HAP-1 (cell line): ENCODE results near the gene PTPRD.

Experiments
- DNase-seq, 2 experiments: peaks; one replicate each; pipeline ENCODE4 v3.0.0-alpha.2; 2016 to 2020; ENCODE audit warnings: low spot score in 2 of 2
- H3K27me3 ChIP-seq: fragments of 250-450 bp; sonication (Bioruptor Pico); 2 replicates; pipeline ENCODE4 v1.5.1; 2020; ENCODE audit warnings: low read depth, mild to moderate bottlenecking, moderate library complexity
- H3K36me3 ChIP-seq: fragments of 250-450 bp; sonication (Bioruptor Pico); replicated peaks from 2 replicates; pipeline ENCODE4 v1.5.1; 2020; ENCODE audit warnings: mild to moderate bottlenecking
- H3K4me1 ChIP-seq: fragments of 250-450 bp; sonication (Bioruptor Pico); 2 replicates; pipeline ENCODE4 v1.5.1; 2020; ENCODE audit warnings: mild to moderate bottlenecking
- H3K4me3 ChIP-seq: fragments of 250-450 bp; sonication (Bioruptor Pico); 2 replicates; pipeline ENCODE4 v1.5.1; 2020; ENCODE audit warnings: mild to moderate bottlenecking, moderate library complexity
- H3K9me3 ChIP-seq: fragments of 250-450 bp; sonication (Bioruptor Pico); 2 replicates; pipeline ENCODE4 v1.5.1; 2020; ENCODE audit warnings: mild to moderate bottlenecking, moderate library complexity
- in situ Hi-C: fragments of 300-500 bp; cut with MboI; formaldehyde crosslinking; loops from 3 replicates; pipeline ENCODE4 v1.14.3; 2020; ENCODE audit warnings: low sequenced_read_pairs, inconsistent platforms, mixed read lengths

The PTPRD gene

DNA sequence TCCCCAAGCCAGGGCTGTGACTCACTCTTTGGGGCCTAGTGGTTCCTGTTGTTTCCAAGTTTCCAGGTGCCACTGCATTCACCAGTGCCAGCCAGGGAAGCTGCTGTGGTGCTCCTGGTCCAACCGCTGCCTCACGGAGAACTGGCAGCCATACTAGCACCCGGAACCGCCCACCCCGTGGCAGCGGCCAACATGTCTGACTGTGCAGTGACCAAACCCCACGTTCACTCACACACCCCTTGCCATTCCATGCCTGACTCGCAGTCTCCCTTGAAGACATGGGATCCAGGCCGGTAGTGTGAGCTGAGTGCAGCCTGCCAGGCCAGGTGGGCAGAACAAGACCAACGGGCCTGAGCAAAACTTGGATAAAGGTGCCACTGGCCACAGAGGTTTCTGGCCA lies 1968.2 kb downstream of the PTPRD start:
- Histone ChIP-seq H3K4me1 (no peaks in the 10 kb centered on the region), H3K9me3 (no peaks in the 10 kb centered on the region), H3K4me3 (no peak overlapping the region), H3K36me3 (no peaks in the 10 kb centered on the region), H3K27me3 (no peaks in the 10 kb centered on the region)
- in situ Hi-C loops = no loop called here
- no peak for DNase-seq

DNA sequence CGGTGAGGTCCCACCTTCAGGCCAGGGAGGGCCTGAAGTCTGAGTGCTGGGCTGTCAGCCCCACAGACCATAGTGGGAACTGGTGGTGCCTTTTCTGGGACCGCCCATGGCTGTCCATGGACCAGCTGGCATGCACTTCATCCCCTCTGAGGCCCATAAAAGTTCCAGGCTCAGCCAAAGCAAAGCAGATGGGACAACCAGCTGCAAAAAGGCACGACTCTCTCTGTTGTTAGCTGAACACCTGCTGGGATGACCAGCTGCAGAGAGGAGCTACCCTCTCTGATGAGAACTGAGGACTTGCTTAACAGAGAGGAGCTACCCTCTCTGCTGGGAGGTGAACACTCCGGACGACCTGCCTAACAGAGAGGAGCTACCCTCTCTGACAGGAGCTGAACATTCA lies 1968.9 kb downstream of the PTPRD start:
- Histone ChIP-seq H3K4me1 (no peaks in the 10 kb centered on the region), H3K27me3 (no peaks in the 10 kb centered on the region), H3K9me3 (no peaks in the 10 kb centered on the region), H3K36me3 (no peaks in the 10 kb centered on the region), H3K4me3 (no peak overlapping the region)
- in situ Hi-C loops = no loop called here
- no peak for DNase-seq

DNA sequence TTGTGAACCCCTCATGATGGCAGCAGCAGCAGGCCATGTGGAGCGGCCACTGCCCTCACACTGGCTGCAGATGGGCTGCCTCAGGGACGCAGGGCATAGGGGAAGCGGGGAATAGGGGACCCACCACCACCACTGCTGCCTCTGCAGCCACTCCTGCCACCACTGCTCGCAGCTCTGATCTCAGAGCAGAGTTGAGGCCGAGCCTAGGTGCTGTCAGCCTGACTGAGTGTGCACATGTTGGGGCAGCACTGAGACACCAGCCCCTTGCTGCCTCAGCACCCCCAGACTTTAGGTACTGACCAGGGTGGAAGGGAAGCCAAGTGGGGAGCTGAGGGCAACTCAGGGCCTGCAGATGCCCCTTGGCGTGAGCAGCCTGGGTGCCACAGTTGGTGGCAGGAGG lies 1969.3 kb downstream of the PTPRD start:
- no peak overlapping the region for H3K4me3 ChIP-seq
- DNase-seq = no peak
- H3K9me3 ChIP-seq = no peaks in the 10 kb centered on the region
- in situ Hi-C loops = no loop called here
- no peaks in the 10 kb centered on the region for H3K4me1 ChIP-seq
- no peaks in the 10 kb centered on the region for H3K27me3 ChIP-seq
- no peaks in the 10 kb centered on the region for H3K36me3 ChIP-seq

DNA sequence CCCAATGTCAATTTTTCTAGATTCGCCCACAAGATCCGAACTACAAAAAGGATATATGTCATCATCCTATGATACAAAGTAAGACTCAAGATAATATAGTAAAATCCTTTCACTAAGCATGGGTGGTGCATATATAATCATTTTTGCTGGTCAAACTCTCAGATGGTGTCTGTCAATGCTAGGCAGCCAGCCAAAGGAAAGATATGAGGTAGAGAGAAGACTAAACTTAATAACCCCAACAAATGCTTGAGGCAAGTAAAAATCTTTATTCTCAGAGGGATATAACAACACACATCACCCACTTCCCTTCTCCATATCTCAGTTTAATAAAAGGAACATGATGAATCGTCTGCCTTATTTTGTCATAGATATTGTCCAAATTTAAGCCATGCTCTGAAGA lies 1972.0 kb downstream of the PTPRD start:
- Histone ChIP-seq H3K4me3 (no peak overlapping the region), H3K27me3 (no peaks in the 10 kb centered on the region), H3K9me3 (no peaks in the 10 kb centered on the region), H3K36me3 (no peaks in the 10 kb centered on the region), H3K4me1 (no peaks in the 10 kb centered on the region)
- in situ Hi-C loops = no loop called here
- no peak for DNase-seq

GRCh38 chr9:8637626-8638025 lies 1975.2 kb downstream of the PTPRD start:
- no peak overlapping the region for H3K4me3 ChIP-seq
- H3K9me3 ChIP-seq = no peaks in the 10 kb centered on the region
- H3K36me3 ChIP-seq = no peaks in the 10 kb centered on the region
- no peak for DNase-seq
- no peaks in the 10 kb centered on the region for H3K4me1 ChIP-seq
- no peaks in the 10 kb centered on the region for H3K27me3 ChIP-seq
- in situ Hi-C loops = no loop called here

DNA sequence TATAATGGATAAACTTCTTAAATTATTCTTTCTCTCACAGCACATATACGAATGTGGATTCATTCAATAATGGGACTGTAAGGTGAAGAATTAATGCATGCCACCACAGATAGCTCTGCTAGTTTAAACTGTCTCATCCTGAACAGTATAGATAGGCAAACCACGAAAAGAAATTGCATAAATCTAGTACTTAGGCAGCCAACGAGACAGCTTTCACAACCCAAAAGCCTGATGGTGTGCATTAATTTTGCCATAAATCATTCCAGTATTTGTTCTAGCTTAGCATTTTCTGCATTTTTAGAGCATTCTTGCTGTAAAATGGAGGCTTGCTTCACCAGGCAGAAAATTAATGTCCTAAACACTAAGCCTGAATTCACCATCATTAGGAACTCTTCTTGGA lies 1979.0 kb downstream of the PTPRD start:
- Histone ChIP-seq H3K4me3 (no peak overlapping the region), H3K9me3 (no peaks in the 10 kb centered on the region), H3K36me3 (no peaks in the 10 kb centered on the region), H3K4me1 (no peaks in the 10 kb centered on the region), H3K27me3 (no peaks in the 10 kb centered on the region)
- in situ Hi-C loops = no loop called here
- no peak for DNase-seq

GRCh38 chr9:8632493-8632892 lies 1980.3 kb downstream of the PTPRD start:
- DNase-seq = no peak
- H3K27me3 ChIP-seq = no peaks in the 10 kb centered on the region
- H3K4me3 ChIP-seq = no peak overlapping the region
- in situ Hi-C loops = no loop called here
- no peaks in the 10 kb centered on the region for H3K9me3 ChIP-seq
- H3K4me1 ChIP-seq = peaks cover 6% of the 10 kb centered on the region
- no peaks in the 10 kb centered on the region for H3K36me3 ChIP-seq

- in situ Hi-C loops = no loop called here
- Histone ChIP-seq H3K4me3 (no peak overlapping the region), H3K4me1 (peaks cover 8% of the 10 kb centered on the region), H3K36me3 (no peaks in the 10 kb centered on the region), H3K27me3 (no peaks in the 10 kb centered on the region), H3K9me3 (no peaks in the 10 kb centered on the region)
- no peak for DNase-seq
Measured at GRCh38 chr9:8628791-8629190, 1984.0 kb downstream of the PTPRD start.

DNA sequence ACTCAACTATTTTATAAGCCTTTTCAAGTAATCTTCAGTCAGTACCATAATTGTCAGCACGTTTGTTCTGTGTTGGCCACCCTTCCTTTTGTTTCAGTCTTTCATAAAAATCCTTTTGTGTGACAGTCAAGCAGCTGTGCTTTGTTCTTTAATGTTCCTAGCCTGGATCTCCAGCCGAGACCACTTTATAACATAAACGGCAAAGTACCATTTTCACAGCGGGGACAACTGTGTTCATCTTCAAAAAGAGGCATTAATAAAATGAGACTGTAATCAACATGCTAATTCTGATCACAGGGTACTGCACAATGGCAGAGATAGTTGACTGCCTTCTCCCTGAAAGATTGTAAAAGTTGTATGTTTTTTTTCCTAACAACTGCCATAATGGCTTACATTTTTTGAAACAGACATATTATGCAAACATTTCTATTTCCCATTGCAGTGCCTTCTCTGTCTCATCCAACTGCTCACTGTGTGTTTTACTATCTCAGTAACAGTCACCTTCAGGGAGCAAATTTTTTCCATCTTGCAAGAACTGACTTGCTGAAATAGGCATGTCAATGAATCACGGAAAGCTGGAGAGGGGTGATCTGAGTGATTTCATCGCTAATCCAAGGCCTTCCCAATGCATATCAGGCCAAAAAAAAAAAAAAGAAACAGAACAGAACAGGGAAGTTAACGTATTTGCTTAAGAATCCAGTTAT lies 1984.7 kb downstream of the PTPRD start:
- in situ Hi-C loops = no loop called here
- Histone ChIP-seq H3K36me3 (no peaks in the 10 kb centered on the region), H3K9me3 (no peaks in the 10 kb centered on the region), H3K27me3 (no peaks in the 10 kb centered on the region), H3K4me1 (peaks cover 8% of the 10 kb centered on the region), H3K4me3 (no peak overlapping the region)
- DNase-seq = peak; percentile 24 to 76

DNA sequence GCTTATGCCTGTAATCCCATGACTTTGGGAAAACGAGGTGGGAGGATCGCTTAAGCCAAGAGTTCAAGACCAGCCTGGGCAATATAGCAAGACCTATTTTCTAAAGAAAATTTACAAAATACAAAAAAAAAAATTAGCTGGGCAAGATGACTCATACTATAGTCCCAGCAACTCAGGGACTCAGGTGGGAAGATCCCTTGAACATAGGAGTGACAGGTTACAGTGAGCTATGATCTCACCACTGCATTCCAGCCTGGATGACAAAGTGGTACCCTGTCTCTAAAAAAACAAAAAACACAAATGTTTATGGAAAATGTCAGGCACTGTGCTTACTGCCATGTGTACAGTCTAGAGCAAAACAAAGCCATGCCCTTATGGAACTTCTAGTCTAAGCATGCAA lies 1989.9 kb downstream of the PTPRD start:
- no peaks in the 10 kb centered on the region for H3K36me3 ChIP-seq
- H3K9me3 ChIP-seq = no peaks in the 10 kb centered on the region
- peaks cover 5% of the 10 kb centered on the region for H3K4me1 ChIP-seq
- no peaks in the 10 kb centered on the region for H3K27me3 ChIP-seq
- DNase-seq = no peak
- in situ Hi-C loops = no loop called here
- H3K4me3 ChIP-seq = no peak overlapping the region

GRCh38 chr9:8622222-8622802 lies 1990.5 kb downstream of the PTPRD start:
- no peak overlapping the region for H3K4me3 ChIP-seq
- no peaks in the 10 kb centered on the region for H3K27me3 ChIP-seq
- in situ Hi-C loops = no loop called here
- DNase-seq = no peak
- no peaks in the 10 kb centered on the region for H3K36me3 ChIP-seq
- H3K9me3 ChIP-seq = no peaks in the 10 kb centered on the region
- no peaks in the 10 kb centered on the region for H3K4me1 ChIP-seq

DNA sequence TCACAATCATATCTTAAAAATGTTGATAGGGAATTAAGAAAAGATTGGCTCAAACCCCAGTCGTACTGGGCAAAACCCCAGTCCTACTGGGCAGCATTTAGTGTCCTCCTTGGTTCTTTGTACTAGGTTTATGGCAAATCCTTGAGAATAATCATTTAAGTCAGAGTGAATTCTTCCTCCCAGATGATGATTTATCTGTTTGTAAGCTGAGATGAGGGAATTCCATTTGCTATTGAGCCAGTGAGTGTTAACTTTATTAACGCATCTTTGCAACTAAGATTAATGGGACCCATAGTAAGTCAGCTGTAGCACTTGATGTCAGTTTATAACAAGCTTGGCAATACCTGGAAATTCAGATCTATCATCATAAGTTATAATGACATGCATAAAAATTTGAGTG lies 1991.4 kb downstream of the PTPRD start:
- Histone ChIP-seq H3K4me1 (no peaks in the 10 kb centered on the region), H3K36me3 (no peaks in the 10 kb centered on the region), H3K27me3 (no peaks in the 10 kb centered on the region), H3K4me3 (no peak overlapping the region), H3K9me3 (no peaks in the 10 kb centered on the region)
- DNase-seq = no peak
- in situ Hi-C loops = no loop called here

DNA sequence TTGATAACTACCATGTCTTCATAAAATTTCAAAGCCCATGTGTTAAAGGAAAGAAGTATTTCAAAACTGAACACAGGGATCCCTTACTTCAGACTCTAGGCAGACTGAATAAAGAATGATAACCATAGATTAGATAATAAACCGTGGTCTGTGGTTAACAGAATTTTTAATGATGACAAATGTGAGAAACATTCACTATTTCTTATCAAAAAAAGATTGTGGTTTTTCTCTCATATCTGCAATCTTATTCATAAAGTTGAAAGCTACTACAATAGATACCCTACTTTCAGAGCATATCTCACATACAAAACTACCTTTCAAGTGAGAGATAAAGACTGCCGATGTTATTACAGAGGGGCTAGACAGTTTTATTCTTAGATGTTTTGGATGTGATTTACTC lies 1996.4 kb downstream of the PTPRD start:
- no peak for DNase-seq
- Histone ChIP-seq H3K36me3 (no peaks in the 10 kb centered on the region), H3K4me1 (peaks cover 7% of the 10 kb centered on the region), H3K27me3 (no peaks in the 10 kb centered on the region), H3K9me3 (no peaks in the 10 kb centered on the region), H3K4me3 (no peak overlapping the region)
- in situ Hi-C loops = no loop called here

- peaks cover 7% of the 10 kb centered on the region for H3K4me1 ChIP-seq
- no peaks in the 10 kb centered on the region for H3K36me3 ChIP-seq
- in situ Hi-C loops = no loop called here
- H3K27me3 ChIP-seq = no peaks in the 10 kb centered on the region
- DNase-seq = no peak
- no peak overlapping the region for H3K4me3 ChIP-seq
- H3K9me3 ChIP-seq = no peaks in the 10 kb centered on the region
Measured at GRCh38 chr9:8614926-8615440, 1997.8 kb downstream of the PTPRD start.
